ENCODE data around the gene AFMID. TPM values are rescaled to one million over a fixed set of nuclear protein-coding genes. Genes with fewer than 3 reads are reported as not detected.

AFMID gene
- total RNA-seq, 1 experiment from 2014 or later: 65.0 TPM

GRCh38 chr17:78146881-78147280 lies 40.3 kb upstream of the AFMID start:
- Histone ChIP-seq H3K4me1 (ENCODE audit: insufficient read depth, low read length, poor library complexity, severe bottlenecking) (peaks cover 5% of the 10 kb centered on the region), H3K36me3 (ENCODE audit: insufficient read depth, low read length, poor library complexity, severe bottlenecking) (no peaks in the 10 kb centered on the region), H3K9me3 (ENCODE audit: low read depth, low read length, poor library complexity, severe bottlenecking) (no peaks in the 10 kb centered on the region), H3K27me3 (replicated peaks; ENCODE audit: insufficient read depth, low read depth, low read length, poor library complexity) (no peaks in the 10 kb centered on the region), H3K27ac (ENCODE audit: low read depth, low read length, poor library complexity, severe bottlenecking) (no peak overlapping the region), H3K4me3 (ENCODE audit: low read depth, low read length, poor library complexity, severe bottlenecking) (no peak overlapping the region)
- BruUV-seq (replicated peaks): no TSS peak
- no peak for DNase-seq (ENCODE audit: low spot score)
- intact Hi-C loops (cut with micrococcal nuclease; ENCODE audit: unreplicated experiment): no loop called here
- TF ChIP-seq CTCF (conservative IDR thresholded peaks at IDR 0.05; ENCODE audit: low read depth, low read length): no peak
- ChIA-PET CTCF (no interaction called here), POLR2A (ENCODE audit: low non-redundant PET) (interaction anchor here (0.5 kb wide), 1 partner anchor 30 kb away, joined by 3 read pairs; no protein-coding TSS in a partner anchor)

DNA sequence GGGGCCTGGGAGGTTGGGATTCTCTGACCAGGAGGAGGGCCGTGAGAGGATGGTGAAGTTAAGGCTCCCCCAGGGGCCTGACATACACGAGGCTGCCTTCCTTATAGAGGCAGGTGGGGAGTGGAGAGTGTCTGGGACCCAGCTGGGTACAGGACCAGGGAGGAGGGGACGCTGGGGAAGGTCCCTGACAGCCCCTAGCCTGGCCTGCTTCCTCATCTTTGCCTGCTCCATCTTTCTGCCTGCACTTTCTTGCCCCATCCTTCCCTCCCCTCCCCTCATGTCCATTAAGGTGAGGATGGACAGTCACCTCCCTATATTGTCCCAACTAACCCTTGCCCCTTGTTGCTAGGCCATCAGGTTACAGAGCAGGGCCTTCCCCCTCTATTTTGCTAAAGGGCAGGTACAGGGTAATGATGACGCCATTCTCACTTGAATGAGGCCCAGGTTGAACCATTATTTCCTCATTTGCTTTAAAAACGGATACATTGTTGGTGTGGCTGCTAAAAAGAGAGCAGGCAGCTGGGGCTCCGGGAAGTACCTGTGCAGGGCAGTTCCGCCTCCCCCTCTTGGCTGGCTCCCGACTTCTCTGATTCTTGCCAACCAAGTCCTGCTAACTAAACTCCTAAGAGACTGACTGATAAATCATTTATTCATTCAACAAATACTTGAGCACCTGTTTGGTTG lies 39.7 kb upstream of the AFMID start:
- no peak overlapping the region for H3K27ac ChIP-seq (ENCODE audit: low read depth, low read length, poor library complexity, severe bottlenecking)
- peaks cover 5% of the 10 kb centered on the region for H3K4me1 ChIP-seq (ENCODE audit: insufficient read depth, low read length, poor library complexity, severe bottlenecking)
- intact Hi-C loops (cut with micrococcal nuclease; ENCODE audit: unreplicated experiment): no loop called here
- no peak overlapping the region for H3K4me3 ChIP-seq (ENCODE audit: low read depth, low read length, poor library complexity, severe bottlenecking)
- no peaks in the 10 kb centered on the region for H3K36me3 ChIP-seq (ENCODE audit: insufficient read depth, low read length, poor library complexity, severe bottlenecking)
- DNase-seq (ENCODE audit: low spot score): no peak
- no peak for TF ChIP-seq CTCF (conservative IDR thresholded peaks at IDR 0.05; ENCODE audit: low read depth, low read length)
- no peak for TF ChIP-seq EZH2 (IDR thresholded peaks at IDR 0.05; ENCODE audit: borderline replicate concordance, low read depth, low read length, poor library complexity, severe bottlenecking)
- BruUV-seq (replicated peaks): no TSS peak
- H3K9me3 ChIP-seq (ENCODE audit: low read depth, low read length, poor library complexity, severe bottlenecking): no peaks in the 10 kb centered on the region
- no peaks in the 10 kb centered on the region for H3K27me3 ChIP-seq (replicated peaks; ENCODE audit: insufficient read depth, low read depth, low read length, poor library complexity)
- ChIA-PET POLR2A (ENCODE audit: low non-redundant PET) (no interaction called here), CTCF (no interaction called here)

- no peaks in the 10 kb centered on the region for H3K36me3 ChIP-seq (ENCODE audit: insufficient read depth, low read length, poor library complexity, severe bottlenecking)
- H3K27me3 ChIP-seq (replicated peaks; ENCODE audit: insufficient read depth, low read depth, low read length, poor library complexity): no peaks in the 10 kb centered on the region
- TF ChIP-seq CTCF (conservative IDR thresholded peaks at IDR 0.05; ENCODE audit: low read depth, low read length) (no peak), EZH2 (IDR thresholded peaks at IDR 0.05; ENCODE audit: borderline replicate concordance, low read depth, low read length, poor library complexity, severe bottlenecking) (no peak)
- H3K27ac ChIP-seq (ENCODE audit: low read depth, low read length, poor library complexity, severe bottlenecking): no peak overlapping the region
- no peak for DNase-seq (ENCODE audit: low spot score)
- ChIA-PET CTCF (no interaction called here), POLR2A (ENCODE audit: low non-redundant PET) (no interaction called here)
- BruUV-seq (replicated peaks): no TSS peak
- H3K4me3 ChIP-seq (ENCODE audit: low read depth, low read length, poor library complexity, severe bottlenecking): no peak overlapping the region
- peaks cover 5% of the 10 kb centered on the region for H3K4me1 ChIP-seq (ENCODE audit: insufficient read depth, low read length, poor library complexity, severe bottlenecking)
- intact Hi-C loops (cut with micrococcal nuclease; ENCODE audit: unreplicated experiment): no loop called here
- no peaks in the 10 kb centered on the region for H3K9me3 ChIP-seq (ENCODE audit: low read depth, low read length, poor library complexity, severe bottlenecking)
These were observed 38.7 kb upstream of the AFMID start for GRCh38 chr17:78148286-78149016.
